Measurements from ENCODE around the gene MEA1. TPM values are rescaled to one million over a fixed set of nuclear protein-coding genes. Genes with fewer than 3 reads are reported as not detected.

MEA1 gene
- total RNA-seq, 2 experiments from 2014 or later, result 67.9 to 70.7 TPM

DNA sequence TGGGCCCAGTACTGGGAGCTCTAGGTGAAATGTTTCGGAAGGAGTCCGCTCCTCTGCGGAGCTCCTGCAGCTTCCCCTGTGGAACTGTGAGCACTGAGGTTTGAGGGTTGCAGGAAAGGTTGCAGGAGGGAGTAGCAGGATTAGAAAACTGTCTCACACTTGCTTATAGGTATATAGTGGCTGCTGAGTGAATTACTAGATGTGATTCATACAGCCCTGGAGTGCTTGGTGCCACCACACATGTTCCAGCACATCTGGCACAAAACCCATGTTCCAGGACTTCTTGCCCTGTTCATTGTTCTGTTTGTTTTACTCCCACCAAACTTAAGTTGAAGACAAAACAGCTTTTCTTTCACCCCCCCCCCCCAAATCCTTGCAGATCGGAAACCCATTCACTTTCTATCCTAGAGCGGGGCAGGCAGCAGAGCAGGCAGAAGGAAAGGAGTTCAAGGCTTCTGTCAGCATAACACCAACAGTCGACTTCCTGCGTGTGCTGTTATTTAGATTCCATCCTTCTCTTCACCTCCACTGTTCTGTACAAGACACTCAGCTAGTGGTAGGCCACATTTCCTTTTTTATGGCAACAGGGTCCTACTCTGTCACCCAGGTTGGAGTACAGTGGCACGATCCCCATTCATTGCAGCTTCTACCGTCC, 34.1 kb downstream of the MEA1 start:
- Histone ChIP-seq H3K9me2 (ENCODE audit: insufficient read depth, low read length) (no peaks in the 10 kb centered on the region), H4K20me1 (ENCODE audit: insufficient read depth, low read length) (no peaks in the 10 kb centered on the region), H3K36me3 (ENCODE audit: insufficient read depth, low read length) (peaks cover 17% of the 10 kb centered on the region), H3K27ac (ENCODE audit: low read depth, low read length, poor library complexity, severe bottlenecking) (peak overlapping the region; percentile 50), H3K4me1 (ENCODE audit: insufficient read depth, low read length, poor library complexity, severe bottlenecking) (peaks cover 29% of the 10 kb centered on the region), H3K79me2 (ENCODE audit: insufficient read depth, low read depth, low read length) (peaks cover 22% of the 10 kb centered on the region; the same call in 1 of the 2 replicates), H2AFZ (ENCODE audit: low read length) (peak overlapping the region; percentile 85), H3K9me3 (ENCODE audit: low read length) (no peaks in the 10 kb centered on the region), H3K4me2 (ENCODE audit: low read length) (peak overlapping the region; percentile 82), H3K4me3 (ENCODE audit: low read depth, low read length, poor library complexity, severe bottlenecking) (peak overlapping the region; percentile 88)
- peak; percentile 47 for DNase-seq (ENCODE audit: low spot score)
- POLR2A ChIA-PET, result interaction anchor here (0.6 to 2.6 kb wide), 6 partner anchors 11 to 172 kb away, joined by 3 to 18 read pairs (median 6); partner anchors contain the start of genes CNPY3, KLC4 and MRPL2
- BruUV-seq (replicated peaks), result TSS peak; percentile 82
- CTCF ChIA-PET (ENCODE audit: unreplicated experiment), result interaction anchor here (1.2 kb wide), 1 partner anchor 34 kb away, joined by 3 read pairs; the partner anchor contains the start of genes KLHDC3 and MEA1
- intact Hi-C loops (cut with micrococcal nuclease; ENCODE audit: unreplicated experiment), result loop anchor here (1.0 kb wide), 1 partner anchor 50 kb away; the partner anchor contains the start of gene CNPY3
- TF ChIP-seq CTCF (conservative IDR thresholded peaks at IDR 0.05; ENCODE audit: low read length), result no peak
- no peak for TF ChIP-seq EZH2phosphoT487 (IDR thresholded peaks at IDR 0.05; ENCODE audit: borderline replicate concordance, low read depth, low read length)

DNA sequence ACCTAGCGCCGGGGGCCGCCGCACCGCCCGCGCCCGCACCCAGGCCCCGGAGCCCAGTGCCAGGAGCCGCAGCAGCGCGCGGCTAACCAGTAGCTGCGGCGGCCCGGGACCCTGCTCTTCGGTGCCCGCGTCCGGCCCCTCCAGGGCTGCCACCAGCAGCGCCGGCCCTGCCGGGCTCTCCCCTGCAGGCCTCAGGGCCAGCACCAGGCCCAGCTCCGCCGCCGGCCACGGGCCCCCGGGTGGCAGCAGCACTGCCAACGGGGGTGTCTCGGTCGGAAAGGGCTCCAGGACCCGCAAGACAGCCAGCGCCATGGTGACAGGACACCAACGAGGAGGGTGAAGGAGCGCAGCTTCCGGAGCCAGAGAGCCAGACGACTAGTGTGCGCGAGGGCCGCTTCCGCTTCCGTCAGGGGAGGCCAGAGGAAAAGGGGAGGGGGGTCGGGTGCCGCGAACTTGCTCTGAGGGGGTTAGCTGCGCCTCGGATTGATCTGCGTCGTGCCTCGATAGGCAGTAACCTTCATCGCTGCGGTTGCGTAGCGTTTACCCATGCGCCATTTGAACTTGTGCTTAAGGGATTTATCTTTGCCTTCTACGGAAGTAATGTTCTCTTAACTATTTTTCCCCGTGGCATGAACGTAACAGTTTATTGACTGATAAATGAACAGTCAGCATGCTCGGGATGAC, 34.8 kb downstream of the MEA1 start, which contains the start of gene PEX6:
Gene PEX6, minus strand, starts transcription at position 343 of the 684 bp plus-strand sequence. Its CDS starts 31 bp downstream, at position 312.
- ChIA-PET POLR2A (interaction anchor here (0.5 to 2.6 kb wide), 10 partner anchors 12 to 1209 kb away, joined by 3 to 18 read pairs (median 4); partner anchors contain the start of genes CNPY3, KLC4, KLHDC3 and MRPL2), CTCF (ENCODE audit: unreplicated experiment) (interaction anchor here (1.2 kb wide), 1 partner anchor 35 kb away, joined by 3 read pairs; the partner anchor contains the start of genes KLHDC3 and MEA1)
- Histone ChIP-seq H3K4me1 (ENCODE audit: insufficient read depth, low read length, poor library complexity, severe bottlenecking) (peaks cover 28% of the 10 kb centered on the region), H3K4me2 (ENCODE audit: low read length) (peak within 1 kb of the TSS; percentile 82), H3K36me3 (ENCODE audit: insufficient read depth, low read length) (peaks cover 21% of the 10 kb centered on the region), H3K9me2 (ENCODE audit: insufficient read depth, low read length) (no peaks in the 10 kb centered on the region), H3K27ac (ENCODE audit: low read depth, low read length, poor library complexity, severe bottlenecking) (peak within 1 kb of the TSS; percentile 50), H3K4me3 (ENCODE audit: low read depth, low read length, poor library complexity, severe bottlenecking) (peak within 1 kb of the TSS; percentile 88), H3K9me3 (ENCODE audit: low read length) (no peaks in the 10 kb centered on the region), H2AFZ (ENCODE audit: low read length) (peak within 1 kb of the TSS; percentile 85), H4K20me1 (ENCODE audit: insufficient read depth, low read length) (no peaks in the 10 kb centered on the region), H3K79me2 (ENCODE audit: insufficient read depth, low read depth, low read length) (peaks cover 22% of the 10 kb centered on the region; the same call in 1 of the 2 replicates)
- BruUV-seq (replicated peaks), result no TSS peak
- peak; percentile 96 for DNase-seq (ENCODE audit: low spot score)
- TF ChIP-seq CTCF (conservative IDR thresholded peaks at IDR 0.05; ENCODE audit: low read length) (no peak), EZH2phosphoT487 (IDR thresholded peaks at IDR 0.05; ENCODE audit: borderline replicate concordance, low read depth, low read length) (no peak)
- intact Hi-C loops (cut with micrococcal nuclease; ENCODE audit: unreplicated experiment), result loop anchor here (1.0 kb wide), 1 partner anchor 50 kb away; the partner anchor contains the start of gene CNPY3

Data from OCI-LY7 (cell line).